Superior temporal gyrus (tissue), 1 donor: Measurements from ENCODE around the gene CAMTA2.
"Not testable (repeated sequence)": the region's sequence is repeated elsewhere in the genome, so short reads cannot be mapped to it uniquely, and the experiment has no call there.

Experiments used
- DNase-seq: peaks from one replicate; pipeline ENCODE4 v3.0.0-alpha.2; 2016; ENCODE audit errors: extremely low spot score

The CAMTA2 gene

GRCh38 chr17:4986951-4987766, at the start of gene CAMTA2:
CAMTA2 (minus strand) TSS chr17:4987675; CDS start chr17:4986222, 1,453 bp downstream.
- peak; percentile 86 for DNase-seq

GRCh38 chr17:5035315-5035714, 47.8 kb upstream of the CAMTA2 start, which contains the start of gene SLC52A1:
SLC52A1 (minus strand) TSS chr17:5035426; CDS start chr17:5034606, 820 bp downstream.
- DNase-seq, result no peak

- DNase-seq, result no peak
These were observed 47.2 kb upstream of the CAMTA2 start for GRCh38 chr17:5034651-5035050.

- no peak for DNase-seq
These were observed 46.6 kb upstream of the CAMTA2 start for GRCh38 chr17:5034063-5034462.

GRCh38 chr17:5033352-5034015, 46.0 kb upstream of the CAMTA2 start:
- DNase-seq, result no peak

- no peak for DNase-seq
These were observed 45.4 kb upstream of the CAMTA2 start for GRCh38 chr17:5032865-5033264.

GRCh38 chr17:5031365-5032082, 44.0 kb upstream of the CAMTA2 start:
- peak; percentile 74 for DNase-seq

GRCh38 chr17:5030168-5030567, 42.7 kb upstream of the CAMTA2 start:
- DNase-seq, result not testable (repeated sequence)

- DNase-seq, result no peak
These were observed 40.4 kb upstream of the CAMTA2 start for GRCh38 chr17:5027916-5028315.

- DNase-seq, result no peak
These were observed 39.8 kb upstream of the CAMTA2 start for GRCh38 chr17:5027299-5027698.

GRCh38 chr17:5024604-5025003, 37.1 kb upstream of the CAMTA2 start:
- no peak for DNase-seq

GRCh38 chr17:5023588-5024147, 36.2 kb upstream of the CAMTA2 start:
- DNase-seq, result no peak

GRCh38 chr17:5022171-5022711, 34.8 kb upstream of the CAMTA2 start:
- no peak for DNase-seq

GRCh38 chr17:5020502-5021023, 33.1 kb upstream of the CAMTA2 start:
- DNase-seq, result no peak

- DNase-seq, result no peak
These were observed 32.0 kb upstream of the CAMTA2 start for GRCh38 chr17:5019475-5019956.

- no peak for DNase-seq
These were observed 26.9 kb upstream of the CAMTA2 start for GRCh38 chr17:5014357-5014756.

- DNase-seq, result no peak
These were observed 24.5 kb upstream of the CAMTA2 start for GRCh38 chr17:5011928-5012327.

GRCh38 chr17:5003214-5003867, 15.9 kb upstream of the CAMTA2 start:
- no peak for DNase-seq

- no peak for DNase-seq
These were observed 14.8 kb upstream of the CAMTA2 start for GRCh38 chr17:5002121-5002788.

GRCh38 chr17:5000237-5000639, 12.8 kb upstream of the CAMTA2 start:
- no peak for DNase-seq
